Chondrocyte (in vitro differentiated cells): Measurements from ENCODE around the gene SVIP. TPM values are rescaled to one million over a fixed set of nuclear protein-coding genes. Genes with fewer than 3 reads are reported as not detected.
A peak's percentile ranks its signal among the peaks of the same experiment; 100 is the strongest.

Experiments used
- DNase-seq: peaks from one replicate; pipeline ENCODE4 v3.0.0; 2021; ENCODE audit warnings: mixed read lengths, low spot score
- H3K27ac Mint-ChIP-seq: one replicate; pipeline ENCODE4 v1.8.0; 2021; ENCODE audit warnings: mild to moderate bottlenecking, moderate library complexity, mixed read lengths; ENCODE audit not compliant: unreplicated experiment
- H3K27me3 Mint-ChIP-seq: 2 replicates; pipeline ENCODE4 v1.8.0; 2021; ENCODE audit warnings: low read depth, mixed read lengths
- H3K36me3 Mint-ChIP-seq: 2 replicates; pipeline ENCODE4 v1.8.0; 2021; ENCODE audit warnings: low read depth, mixed read lengths
- H3K4me1 Mint-ChIP-seq: 2 replicates; pipeline ENCODE4 v1.8.0; 2021; ENCODE audit warnings: low read depth, mild to moderate bottlenecking, mixed read lengths
- H3K4me3 Mint-ChIP-seq: one replicate; pipeline ENCODE4 v1.8.0; 2021; ENCODE audit warnings: mild to moderate bottlenecking, moderate library complexity, mixed read lengths; ENCODE audit not compliant: unreplicated experiment
- H3K9me3 Mint-ChIP-seq: 2 replicates; pipeline ENCODE4 v1.8.0; 2021; ENCODE audit warnings: low read depth, mixed read lengths
- total RNA-seq: library from RNA; stranded (reverse); gene quantifications from 3 replicates; pipeline ENCODE4 v1.2.1, GENCODE V29; 2021
- TF ChIP-seq, protein P1 (sequence below): fragments of 200-600 bp; sonication (generic); IDR thresholded peaks from 2 replicates; pipeline ENCODE4 v1.5.0; 2021; ENCODE audit warnings: antibody characterized with exemption, mild to moderate bottlenecking, moderate library complexity

SVIP gene
- total RNA-seq, 1 donor from 2014 or later: 9.4 TPM

DNA sequence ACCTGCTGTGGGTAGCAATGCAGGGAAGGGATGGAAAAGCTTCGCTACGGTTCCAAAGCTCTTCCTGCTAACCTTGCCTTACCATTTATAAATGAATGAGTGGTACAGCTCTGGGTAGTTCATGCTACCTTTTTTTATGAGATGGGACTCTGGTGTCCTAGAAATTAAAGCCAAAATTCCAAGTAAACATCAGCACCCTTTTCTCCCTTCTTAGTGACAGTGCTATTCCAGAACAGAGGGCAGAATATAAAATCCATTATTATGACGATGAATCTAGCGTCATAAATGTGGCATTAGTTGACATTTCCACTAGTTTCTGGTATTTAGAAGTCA lies 447 bp upstream of the SVIP start:
- H3K4me3 Mint-ChIP-seq: peak overlapping the region; percentile 82
- H3K4me1 Mint-ChIP-seq: peaks cover 16% of the 10 kb centered on the region
- TF ChIP-seq, protein P1, sequence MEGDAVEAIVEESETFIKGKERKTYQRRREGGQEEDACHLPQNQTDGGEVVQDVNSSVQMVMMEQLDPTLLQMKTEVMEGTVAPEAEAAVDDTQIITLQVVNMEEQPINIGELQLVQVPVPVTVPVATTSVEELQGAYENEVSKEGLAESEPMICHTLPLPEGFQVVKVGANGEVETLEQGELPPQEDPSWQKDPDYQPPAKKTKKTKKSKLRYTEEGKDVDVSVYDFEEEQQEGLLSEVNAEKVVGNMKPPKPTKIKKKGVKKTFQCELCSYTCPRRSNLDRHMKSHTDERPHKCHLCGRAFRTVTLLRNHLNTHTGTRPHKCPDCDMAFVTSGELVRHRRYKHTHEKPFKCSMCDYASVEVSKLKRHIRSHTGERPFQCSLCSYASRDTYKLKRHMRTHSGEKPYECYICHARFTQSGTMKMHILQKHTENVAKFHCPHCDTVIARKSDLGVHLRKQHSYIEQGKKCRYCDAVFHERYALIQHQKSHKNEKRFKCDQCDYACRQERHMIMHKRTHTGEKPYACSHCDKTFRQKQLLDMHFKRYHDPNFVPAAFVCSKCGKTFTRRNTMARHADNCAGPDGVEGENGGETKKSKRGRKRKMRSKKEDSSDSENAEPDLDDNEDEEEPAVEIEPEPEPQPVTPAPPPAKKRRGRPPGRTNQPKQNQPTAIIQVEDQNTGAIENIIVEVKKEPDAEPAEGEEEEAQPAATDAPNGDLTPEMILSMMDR: peak; percentile 23
- no peaks in the 10 kb centered on the region for H3K36me3 Mint-ChIP-seq
- no peaks in the 10 kb centered on the region for H3K27me3 Mint-ChIP-seq
- no peak overlapping the region for H3K27ac Mint-ChIP-seq
- no peaks in the 10 kb centered on the region for H3K9me3 Mint-ChIP-seq
- no peak for DNase-seq

DNA sequence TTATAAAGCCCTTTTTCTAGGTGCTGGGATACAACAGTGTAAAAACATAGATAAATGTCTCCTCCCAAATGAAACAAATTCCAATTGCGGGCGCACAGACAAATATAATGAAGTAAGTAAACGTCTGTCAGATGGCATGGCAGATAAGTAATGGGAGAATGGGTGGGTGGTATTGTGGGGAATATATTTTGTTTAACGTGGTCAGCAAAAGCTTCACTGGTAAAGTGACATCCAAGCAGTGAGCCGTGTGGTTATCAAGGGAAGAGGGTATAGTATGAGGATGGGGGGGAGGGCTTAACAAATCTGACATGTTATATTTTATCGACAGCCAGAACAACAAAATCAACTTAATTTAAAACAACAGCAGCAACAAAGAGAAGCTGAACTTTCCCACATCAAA lies 1.2 kb downstream of the SVIP start:
- peaks cover 16% of the 10 kb centered on the region for H3K4me1 Mint-ChIP-seq
- DNase-seq: no peak
- no peaks in the 10 kb centered on the region for H3K36me3 Mint-ChIP-seq
- no peaks in the 10 kb centered on the region for H3K27me3 Mint-ChIP-seq
- H3K9me3 Mint-ChIP-seq: no peaks in the 10 kb centered on the region
- H3K4me3 Mint-ChIP-seq: peak overlapping the region; percentile 41
- H3K27ac Mint-ChIP-seq: no peak overlapping the region
- TF ChIP-seq, protein P1: no peak

DNA sequence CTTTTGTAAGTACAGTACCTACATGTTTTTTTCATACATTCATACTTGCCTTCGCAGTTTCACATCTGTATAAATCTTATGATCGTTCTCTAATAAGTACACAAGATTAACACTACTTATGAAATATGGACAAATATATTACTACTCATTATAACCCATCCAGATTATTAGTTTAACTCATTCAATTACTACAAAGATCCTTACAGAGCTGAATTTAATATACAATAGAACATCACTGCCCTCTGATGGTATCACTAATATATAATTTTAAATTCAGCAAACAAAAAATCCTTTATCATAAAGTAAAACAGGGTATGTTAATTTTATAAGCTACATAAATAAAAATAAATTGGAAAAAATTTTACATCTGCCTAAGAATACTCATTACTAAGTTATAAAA lies 7.4 kb downstream of the SVIP start:
- no peaks in the 10 kb centered on the region for H3K4me1 Mint-ChIP-seq
- H3K36me3 Mint-ChIP-seq: peaks cover 2% of the 10 kb centered on the region
- DNase-seq: no peak
- H3K4me3 Mint-ChIP-seq: no peak overlapping the region
- TF ChIP-seq, protein P1: peak; percentile 18
- no peaks in the 10 kb centered on the region for H3K27me3 Mint-ChIP-seq
- no peak overlapping the region for H3K27ac Mint-ChIP-seq
- no peaks in the 10 kb centered on the region for H3K9me3 Mint-ChIP-seq

DNA sequence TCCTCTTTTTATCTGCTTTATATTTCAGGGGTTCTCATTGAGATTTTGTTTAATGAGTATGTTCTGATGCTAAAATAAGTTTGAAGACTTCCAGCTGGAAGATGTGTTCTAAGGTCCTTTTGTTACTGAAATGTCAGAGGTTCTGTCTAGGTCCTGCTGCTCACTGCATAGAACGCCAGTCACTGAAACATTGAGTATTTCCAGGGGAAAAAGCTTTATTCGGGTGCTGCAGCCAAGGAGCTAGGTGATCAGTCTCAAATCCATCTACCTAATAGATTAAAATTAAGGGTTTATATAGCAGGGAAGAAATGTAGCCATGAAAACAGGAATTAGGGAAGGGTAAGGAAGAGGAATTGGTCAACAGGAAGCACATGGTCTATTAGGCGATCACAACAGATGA lies 19.7 kb downstream of the SVIP start:
- no peak overlapping the region for H3K27ac Mint-ChIP-seq
- DNase-seq: no peak
- TF ChIP-seq, protein P1: no peak
- H3K4me3 Mint-ChIP-seq: no peak overlapping the region
- H3K4me1 Mint-ChIP-seq: no peaks in the 10 kb centered on the region
- peaks cover 4% of the 10 kb centered on the region for H3K9me3 Mint-ChIP-seq
- no peaks in the 10 kb centered on the region for H3K27me3 Mint-ChIP-seq
- H3K36me3 Mint-ChIP-seq: no peaks in the 10 kb centered on the region

DNA sequence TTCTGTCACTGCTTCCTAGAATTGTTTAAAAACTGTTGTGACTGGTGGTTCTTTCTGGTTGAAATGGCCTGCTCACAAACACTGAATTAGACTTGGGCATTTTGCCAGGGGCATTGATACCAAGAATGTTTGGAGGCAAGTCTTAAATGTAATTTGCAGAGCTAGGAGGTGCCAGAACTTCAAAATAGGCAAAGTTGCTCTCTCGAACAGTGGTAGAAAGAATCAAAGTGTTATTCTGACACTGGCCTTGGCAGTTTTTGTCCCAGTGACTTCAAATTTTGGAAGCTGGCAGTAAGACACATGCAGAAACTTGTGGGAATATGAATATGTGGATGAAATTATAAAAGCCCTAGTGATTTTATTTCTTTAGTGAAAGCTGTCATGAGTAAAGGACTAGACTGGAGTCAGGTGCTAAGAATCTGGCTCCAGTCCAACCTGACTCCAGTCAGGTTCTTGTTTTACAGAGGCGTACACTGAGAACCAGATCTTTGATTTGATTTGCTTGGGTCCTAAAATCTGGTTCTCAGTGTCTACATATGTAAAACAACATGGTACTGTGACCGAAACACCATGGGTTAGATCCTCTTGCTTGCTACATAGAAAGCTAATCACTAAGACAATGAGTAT lies 20.9 kb downstream of the SVIP start:
- Mint-ChIP-seq H3K27ac (no peak overlapping the region), H3K4me1 (no peaks in the 10 kb centered on the region), H3K9me3 (peaks cover 4% of the 10 kb centered on the region), H3K36me3 (no peaks in the 10 kb centered on the region), H3K4me3 (no peak overlapping the region), H3K27me3 (no peaks in the 10 kb centered on the region)
- TF ChIP-seq, protein P1: no peak
- no peak for DNase-seq
